GM20431 (cell line): ENCODE data around the gene FOXA3.

Experiments
- in situ Hi-C: fragments of 300-500 bp; cut with MseI, MboI; formaldehyde crosslinking; loops from one replicate; pipeline ENCODE4 v1.15.0; 2020; ENCODE audit warnings: low sequenced_read_pairs; ENCODE audit not compliant: unreplicated experiment

Gene FOXA3

DNA sequence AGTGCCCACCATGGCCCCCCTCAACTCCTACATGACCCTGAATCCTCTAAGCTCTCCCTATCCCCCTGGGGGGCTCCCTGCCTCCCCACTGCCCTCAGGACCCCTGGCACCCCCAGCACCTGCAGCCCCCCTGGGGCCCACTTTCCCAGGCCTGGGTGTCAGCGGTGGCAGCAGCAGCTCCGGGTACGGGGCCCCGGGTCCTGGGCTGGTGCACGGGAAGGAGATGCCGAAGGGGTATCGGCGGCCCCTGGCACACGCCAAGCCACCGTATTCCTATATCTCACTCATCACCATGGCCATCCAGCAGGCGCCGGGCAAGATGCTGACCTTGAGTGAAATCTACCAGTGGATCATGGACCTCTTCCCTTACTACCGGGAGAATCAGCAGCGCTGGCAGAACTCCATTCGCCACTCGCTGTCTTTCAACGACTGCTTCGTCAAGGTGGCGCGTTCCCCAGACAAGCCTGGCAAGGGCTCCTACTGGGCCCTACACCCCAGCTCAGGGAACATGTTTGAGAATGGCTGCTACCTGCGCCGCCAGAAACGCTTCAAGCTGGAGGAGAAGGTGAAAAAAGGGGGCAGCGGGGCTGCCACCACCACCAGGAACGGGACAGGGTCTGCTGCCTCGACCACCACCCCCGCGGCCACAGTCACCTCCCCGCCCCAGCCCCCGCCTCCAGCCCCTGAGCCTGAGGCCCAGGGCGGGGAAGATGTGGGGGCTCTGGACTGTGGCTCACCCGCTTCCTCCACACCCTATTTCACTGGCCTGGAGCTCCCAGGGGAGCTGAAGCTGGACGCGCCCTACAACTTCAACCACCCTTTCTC lies 8.2 kb downstream of the FOXA3 start:
- in situ Hi-C loops: no loop called here

DNA sequence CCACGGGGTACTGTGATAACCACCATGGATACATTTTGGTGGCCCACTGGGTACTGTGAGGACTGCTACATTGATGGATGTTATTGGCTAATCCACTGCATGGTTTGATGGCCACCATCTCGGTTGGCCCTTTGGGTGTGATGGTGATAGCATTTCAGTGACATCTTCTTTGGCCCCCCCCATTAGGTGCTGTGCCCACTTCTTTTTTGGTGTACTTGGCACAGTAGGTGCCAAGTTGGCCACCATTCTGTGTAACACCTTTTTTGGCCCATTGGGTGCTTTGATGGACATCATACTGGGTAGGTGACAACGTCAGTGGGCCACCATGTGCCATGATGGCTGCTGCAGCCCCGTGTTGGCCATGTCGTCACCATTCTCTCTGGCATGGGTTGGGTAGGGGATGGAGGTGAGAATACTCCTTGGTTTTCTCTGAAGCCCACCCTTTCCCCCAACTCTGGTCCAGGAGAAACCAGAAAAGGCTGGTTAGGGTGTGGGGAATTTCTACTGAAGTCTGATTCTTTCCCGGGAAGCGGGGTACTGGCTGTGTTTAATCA lies 9.2 kb downstream of the FOXA3 start:
- in situ Hi-C loops: no loop called here

DNA sequence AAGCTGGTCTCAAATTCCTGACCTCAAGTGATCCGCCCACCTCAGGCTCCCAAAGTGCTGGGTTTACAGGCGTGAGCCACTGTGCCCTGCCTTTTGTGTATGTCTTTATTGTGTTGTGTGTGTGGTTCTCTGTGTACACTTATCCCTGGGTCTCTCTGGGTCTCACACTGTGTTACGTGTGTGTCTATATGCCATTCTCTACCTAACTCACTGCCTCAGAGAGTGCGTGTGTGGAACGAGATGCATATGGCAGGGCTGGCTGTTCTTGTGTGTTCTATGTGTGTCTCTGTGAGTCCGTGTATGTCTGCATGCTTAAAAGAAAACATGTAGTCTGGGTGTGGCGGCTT lies 10.5 kb downstream of the FOXA3 start:
- in situ Hi-C loops: no loop called here

DNA sequence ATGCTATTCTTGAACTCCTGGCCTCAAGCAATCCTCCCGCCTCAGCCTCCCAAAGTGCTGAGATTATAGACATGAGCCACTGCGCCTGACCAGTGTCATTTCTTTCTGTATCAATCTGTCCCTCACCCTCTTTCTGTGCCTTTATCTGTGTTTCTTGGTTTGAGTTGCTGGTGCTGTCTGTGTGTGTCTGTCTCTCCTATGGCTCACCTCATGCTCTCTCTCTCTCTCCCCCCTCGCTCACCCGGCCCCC lies 12.0 kb downstream of the FOXA3 start:
- in situ Hi-C loops: no loop called here

DNA sequence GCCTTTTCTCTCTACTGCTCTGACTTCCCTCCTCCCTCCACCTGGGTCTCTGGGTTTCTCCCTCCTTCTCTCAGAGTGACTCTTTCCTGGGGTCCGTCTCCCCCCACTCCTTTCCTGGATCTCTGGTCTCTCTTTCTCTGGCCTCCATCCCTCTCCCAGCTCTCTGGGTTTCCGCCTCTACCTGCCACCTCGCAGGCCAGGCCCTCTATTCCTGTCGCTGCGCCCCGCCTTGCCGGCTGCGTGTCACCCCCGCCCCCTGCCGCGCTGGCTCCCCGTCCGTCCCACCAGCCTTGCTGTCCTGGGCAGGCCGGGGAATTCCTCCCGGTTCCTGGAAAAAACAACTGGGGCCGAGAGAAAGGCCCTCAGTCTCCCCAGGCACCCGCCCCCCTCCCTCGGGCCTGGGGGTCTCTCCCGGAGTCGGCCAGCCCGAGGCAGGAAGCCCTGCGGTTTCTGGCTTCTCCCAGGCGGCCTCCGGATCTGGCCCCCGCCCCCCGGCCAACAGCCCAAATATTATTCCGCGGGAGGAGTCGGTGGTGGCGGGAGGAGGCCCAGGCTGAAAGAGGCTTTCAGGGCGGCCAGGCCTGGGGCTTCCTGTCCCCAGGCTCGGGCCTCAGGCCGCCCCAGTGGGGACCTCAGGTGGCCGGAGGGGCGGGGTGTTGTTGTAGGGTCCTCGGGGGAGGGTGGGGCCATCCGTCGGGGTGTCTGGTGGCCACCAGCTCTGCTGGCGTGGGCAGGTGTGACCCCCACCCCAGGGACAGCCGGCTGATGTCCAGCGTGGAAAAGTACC lies 12.5 kb downstream of the FOXA3 start:
- in situ Hi-C loops: no loop called here

DNA sequence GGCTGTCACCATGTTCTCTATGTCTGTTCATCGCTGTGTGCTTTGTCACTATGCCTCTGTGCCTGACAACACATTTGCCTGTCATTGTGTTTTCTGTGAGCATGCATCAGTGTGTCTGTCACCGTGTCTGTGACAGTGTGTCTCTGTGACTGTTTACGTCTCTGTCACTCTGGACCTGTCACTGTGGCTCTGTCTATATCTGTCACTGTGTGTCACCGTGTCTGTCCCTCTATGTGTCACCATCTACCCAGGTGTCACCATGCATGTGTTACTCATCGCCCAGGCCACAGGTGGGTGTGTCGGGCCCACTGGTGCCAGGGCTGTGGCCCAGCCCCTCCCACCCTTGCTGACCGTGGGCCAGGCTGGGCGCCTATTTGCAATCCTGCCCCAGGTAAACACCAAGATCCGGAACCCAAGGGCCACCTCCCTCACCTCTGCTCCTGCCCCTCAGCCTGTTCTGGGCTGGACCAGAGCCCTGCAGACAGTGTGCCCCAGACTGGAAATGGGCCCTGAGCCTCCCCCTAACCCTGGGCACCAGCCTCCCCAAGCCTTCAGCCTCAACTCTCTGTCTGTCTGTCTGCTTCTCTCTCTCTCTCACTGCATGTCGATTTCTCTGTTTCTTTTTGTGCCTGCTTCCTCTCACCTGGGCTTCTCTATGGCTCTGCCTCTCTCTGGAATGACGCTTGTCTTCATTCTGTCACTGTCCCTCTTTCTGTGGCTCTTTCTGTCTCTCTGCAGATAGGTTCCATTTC lies 14.1 kb downstream of the FOXA3 start:
- in situ Hi-C loops: no loop called here

DNA sequence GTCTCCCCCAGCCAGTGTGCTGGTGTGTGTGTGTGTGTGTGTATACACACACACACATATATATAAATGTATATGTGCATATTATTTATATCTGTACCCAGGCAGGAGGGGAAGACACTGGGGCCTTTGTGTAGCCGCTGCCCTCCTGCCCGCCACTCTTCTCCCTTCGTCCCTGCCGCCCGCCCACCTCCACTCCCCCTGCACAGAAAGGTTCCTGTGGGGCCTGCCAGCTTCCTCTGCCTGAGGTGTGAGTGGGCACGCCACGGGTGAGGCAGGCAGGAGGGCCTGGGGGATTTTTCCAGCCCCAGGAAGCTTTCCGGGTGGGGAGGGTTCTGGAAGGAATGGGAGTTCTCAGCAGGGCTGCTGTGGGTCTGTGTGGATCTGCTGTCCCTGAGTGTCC lies 14.9 kb downstream of the FOXA3 start:
- in situ Hi-C loops: no loop called here

DNA sequence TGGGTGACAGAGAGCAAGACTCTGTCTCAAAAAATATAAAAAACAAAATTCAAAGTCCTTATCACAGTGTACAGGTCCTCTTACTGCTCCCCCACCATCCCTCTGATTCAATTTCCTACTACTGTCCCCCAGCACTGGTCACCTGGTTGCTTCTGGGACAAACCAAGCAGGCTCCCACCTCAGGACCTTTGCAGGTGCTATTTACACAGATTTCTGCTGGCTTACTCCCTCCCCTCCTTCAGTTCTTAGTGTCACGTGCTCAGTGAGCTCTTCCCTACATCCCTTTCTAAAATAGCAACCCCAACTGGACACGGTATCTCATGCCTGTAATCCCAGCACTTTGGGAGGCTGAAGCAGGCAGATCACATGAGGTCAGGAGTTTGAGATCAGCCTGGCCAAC lies 15.8 kb downstream of the FOXA3 start:
- in situ Hi-C loops: no loop called here

DNA sequence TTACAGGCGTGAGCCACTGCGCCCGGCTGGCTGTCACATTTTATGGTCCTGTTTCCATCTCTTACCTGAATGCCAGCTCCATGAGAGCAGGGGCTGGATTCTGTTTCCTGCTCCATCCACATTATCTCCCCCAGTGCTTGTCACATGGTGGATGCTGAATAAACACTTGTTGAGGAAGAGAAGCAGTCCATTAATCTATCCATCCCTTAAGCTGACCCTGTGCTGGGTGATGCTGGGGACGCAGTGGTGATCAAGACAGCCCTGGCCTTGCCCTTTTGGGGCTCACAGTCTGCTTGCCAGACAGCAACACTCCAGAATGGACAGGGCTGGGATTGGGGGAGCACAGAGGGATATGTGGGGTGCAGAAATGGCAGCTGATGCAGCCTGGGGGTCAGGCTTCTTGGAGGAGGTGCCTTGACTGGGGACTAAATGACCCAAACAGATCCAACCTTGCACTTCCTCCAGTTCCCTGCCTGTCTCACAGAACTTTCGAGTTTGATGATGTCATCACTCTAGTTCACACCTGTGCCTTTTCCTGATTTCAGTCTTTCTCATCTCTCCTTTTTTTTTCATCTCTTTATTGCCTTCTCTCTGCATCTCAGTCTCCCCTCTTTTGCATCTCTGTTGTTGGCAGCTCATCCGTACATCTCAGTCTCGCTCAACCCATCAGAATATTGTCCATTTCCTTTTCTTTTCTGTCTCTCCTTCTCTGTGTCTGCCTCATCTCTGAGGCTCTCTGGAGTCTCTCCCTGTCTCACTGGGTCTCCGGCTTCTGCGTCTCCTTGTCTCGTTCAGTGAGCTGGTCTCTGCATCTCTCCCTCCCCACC lies 17.2 kb downstream of the FOXA3 start:
- in situ Hi-C loops: no loop called here

DNA sequence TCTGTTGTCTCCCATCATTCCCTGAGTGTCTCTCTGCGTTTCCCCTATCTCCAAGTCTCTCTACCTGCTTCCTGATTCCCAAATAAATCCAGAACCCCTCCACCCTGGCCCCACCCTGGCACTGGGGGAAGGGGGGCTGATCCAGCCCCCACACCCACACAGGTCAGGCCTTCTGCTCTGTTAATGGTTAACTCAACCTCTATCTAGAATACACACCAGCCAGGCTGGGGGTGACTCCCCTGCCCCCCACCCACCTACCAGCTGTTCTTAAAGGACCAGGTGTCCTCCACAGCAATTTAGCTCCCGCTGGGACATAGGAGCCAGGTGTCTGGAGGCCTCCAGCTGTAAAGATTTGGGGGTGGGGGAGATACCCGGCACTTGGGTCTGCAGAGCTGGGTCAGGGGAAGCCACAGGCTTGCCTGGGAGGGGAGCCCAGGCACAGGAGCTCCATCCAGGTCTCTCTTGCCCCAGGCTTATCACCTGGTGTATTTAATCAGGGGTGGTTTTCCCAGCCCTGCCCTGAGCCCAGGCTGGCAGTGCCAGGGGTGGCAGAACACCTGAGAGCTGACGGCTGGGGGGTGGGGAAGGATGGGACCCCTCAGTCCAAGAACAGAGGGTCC lies 17.9 kb downstream of the FOXA3 start:
- in situ Hi-C loops: no loop called here

DNA sequence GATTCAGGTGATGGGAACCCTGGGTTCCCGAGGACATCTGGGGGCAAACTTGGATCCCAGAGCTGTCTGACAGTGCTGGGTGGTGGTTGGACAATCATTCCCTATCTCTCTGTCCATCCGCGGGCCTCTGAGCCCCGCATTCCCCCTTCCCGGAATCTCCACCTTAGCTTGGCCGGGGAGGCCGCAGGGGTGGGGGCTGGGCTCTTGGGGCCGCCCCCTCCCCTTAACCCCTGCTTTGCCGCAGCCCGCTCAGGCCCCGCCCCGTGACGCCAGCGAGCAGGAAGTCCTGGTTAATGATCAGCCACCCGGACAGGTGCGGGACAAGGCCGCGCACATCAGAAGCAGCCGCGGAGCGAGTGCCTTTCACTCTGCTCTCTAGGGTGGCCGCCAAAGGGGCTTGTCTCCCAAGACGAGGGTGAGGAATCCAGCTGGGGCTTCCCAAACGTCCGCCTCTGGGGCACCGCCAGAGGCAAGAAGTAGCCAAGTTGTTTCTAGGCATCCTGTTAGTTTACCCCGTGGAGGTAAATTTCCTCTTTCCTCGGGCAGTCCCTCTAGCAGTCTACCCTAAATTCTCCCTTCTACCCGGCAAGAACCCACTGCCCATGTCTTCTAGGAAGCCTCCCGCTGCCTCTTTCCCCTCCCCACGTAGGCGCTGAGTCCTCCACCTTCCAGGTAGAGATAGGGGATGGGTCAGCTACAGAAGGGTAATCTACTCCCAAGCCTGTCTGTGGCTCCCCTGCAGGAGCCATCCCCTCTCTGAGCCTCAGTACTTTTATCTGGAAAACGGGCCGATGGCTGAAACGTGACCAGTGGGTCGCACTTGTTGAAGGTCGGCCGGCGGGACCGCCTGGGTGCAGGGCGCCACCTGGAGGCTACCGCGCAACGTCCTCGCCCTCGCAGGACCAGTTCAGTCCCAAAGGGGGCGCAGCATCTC lies 18.8 kb downstream of the FOXA3 start:
- in situ Hi-C loops: no loop called here

DNA sequence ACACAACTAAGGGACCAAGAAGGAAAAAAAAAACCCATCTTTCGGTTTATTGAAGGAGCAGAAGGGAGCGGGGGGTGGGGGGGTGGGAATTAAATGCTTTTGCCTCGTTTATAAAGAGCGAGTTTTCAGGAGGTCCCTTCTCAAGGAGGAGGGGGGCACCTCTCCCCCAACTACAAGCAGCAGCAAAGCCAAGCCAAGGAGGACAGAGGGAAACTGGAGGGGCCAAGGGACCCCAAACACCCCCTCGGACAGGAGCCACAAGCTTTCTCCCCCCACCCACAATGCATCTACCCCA lies 19.4 kb downstream of the FOXA3 start:
- in situ Hi-C loops: no loop called here

DNA sequence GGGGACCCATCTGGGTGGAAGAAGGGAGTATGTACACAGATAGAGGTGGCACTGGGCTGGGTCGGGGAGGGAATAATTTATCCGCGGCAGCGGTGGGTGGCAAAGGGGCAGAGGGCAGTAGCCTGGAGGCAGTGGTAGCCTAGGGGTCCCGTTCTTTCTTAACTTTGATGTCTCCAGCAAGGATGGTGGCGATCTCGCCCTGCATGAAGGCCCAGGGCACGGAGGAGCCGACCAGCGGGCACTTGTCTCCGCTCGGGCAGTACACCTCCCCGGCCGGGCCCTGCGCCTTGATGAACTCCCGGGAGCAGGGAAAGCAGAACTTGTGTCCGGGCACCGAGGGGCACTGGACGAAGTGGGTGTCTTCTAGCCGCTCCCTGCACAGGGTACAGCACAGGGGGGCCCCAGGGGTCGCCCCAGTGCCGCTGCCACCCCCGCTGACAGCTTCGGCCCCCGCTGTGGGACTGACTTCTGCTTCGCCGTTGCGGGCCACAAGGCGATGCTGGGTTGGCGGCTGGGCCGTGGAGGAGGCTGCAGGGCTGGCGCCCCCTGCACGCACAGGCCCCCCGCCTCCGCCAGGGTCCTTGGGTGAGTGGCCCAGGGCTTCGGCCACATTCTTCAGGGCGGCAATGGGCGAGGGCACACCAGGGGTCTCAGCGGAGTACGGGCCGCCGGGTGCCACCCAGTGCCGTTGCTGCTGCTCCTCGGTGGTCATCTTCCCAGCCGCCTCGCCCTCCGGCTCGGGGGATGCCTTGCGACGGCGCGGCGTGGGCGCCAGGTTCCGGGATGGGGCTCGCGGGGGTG lies 20.0 kb downstream of the FOXA3 start:
- in situ Hi-C loops: no loop called here

DNA sequence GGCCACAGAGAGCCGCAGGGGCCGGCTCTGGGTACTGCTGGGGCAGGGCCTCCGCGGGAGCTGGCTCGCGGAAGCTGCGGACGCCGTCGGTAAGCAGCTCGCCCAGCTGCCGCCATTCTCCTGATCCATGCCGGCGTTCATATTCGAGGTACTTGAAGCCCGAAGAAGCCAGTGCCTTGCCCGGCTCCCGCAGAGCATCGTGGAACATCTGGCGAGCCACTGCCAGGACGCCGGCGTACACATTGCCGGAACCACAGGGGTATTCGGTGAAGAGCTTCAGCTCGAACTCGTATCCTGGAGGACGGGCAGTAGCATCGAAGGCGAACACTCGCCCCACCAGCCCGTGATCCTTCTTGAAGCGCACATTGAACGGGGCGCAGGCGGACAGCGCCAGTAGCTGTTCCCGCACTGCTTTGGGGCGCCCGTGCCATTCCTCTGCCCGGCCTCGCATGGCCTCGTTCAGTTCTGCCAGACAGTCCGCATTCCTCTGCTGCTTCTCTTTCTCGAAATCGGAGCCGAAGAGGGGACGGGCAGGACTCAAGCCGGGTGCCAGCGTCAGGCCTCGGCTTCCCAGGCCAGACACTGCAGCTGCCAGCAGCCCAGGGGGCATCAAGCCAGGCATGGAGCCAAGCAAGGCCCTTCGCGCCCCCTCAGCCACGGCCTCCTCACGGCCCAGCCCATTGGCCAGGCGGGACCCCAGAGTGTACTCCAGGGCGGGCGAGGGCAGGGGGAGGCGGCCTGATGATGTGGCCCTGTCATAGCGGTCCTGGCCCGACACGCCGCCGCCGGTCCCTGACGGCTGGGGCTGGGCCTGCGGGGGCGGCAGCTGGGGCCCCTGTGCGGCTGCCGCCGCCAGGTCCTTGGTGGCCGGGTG lies 20.8 kb downstream of the FOXA3 start:
- in situ Hi-C loops: no loop called here

DNA sequence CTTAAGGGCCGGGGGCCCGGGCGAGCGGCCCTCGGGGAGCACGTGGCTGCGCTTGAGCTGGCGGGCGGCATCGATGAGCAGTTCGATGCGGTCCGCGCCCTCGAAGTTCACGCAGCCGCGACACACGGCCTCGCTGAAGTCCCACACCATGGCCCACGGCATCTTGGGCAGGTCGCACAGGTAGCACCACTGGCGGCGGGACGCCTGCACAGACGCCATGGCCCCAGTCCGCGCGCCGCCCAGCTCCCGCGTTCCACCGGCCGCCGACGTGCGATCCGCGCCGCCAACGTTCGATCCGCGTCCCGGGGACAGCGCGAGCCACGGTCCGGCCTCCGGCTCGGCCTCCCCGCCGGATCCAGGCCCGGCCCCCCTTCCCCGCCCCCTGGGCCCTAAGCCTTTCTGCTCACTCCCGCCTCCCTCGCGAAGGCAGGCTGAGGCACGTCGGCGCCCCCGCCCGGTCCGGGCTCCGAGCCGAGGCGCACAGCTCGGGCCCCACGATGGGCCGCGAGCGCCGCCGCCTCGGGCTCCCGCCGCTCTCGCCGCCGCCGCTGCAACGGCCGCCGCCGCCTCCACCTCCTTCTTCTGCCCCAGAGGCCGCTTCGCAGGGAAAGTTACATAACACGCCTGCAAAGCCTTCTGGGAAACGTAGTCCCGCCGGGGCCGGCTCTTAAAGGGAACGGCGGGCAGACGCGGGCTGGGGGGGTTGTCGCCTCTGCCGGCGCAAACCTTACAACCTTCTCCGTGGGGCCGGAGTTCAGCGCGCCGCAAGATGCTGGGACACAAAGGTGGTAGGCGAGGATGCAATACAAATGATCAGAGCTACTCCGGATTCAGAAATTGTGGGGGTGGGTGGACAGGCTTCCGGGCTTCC lies 21.7 kb downstream of the FOXA3 start, which contains the start of gene IRF2BP1:
Gene IRF2BP1 (minus strand): TSS at position 586 of the 871 bp plus-strand sequence. CDS start 367 bp downstream, at position 219.
- in situ Hi-C loops: no loop called here
